Measurements from ENCODE around the gene COX6A2.

- TF ChIP-seq CTCF (conservative IDR thresholded peaks at IDR 0.05; ENCODE audit: low read length) (no peak), EZH2phosphoT487 (IDR thresholded peaks at IDR 0.05; ENCODE audit: borderline replicate concordance, low read depth, low read length) (no peak)
Observed at GRCh38 chr16:31466381-31466841, 38.3 kb upstream of the COX6A2 start.
